GM18861 (cell line): ENCODE results near the gene LCP1.

ENCODE experiments used
- ATAC-seq: cut with Tn5 transposase; IDR thresholded peaks from one replicate; pipeline ENCODE4 v1.9.1; 2021; ENCODE audit not compliant: unreplicated experiment

Gene LCP1

DNA sequence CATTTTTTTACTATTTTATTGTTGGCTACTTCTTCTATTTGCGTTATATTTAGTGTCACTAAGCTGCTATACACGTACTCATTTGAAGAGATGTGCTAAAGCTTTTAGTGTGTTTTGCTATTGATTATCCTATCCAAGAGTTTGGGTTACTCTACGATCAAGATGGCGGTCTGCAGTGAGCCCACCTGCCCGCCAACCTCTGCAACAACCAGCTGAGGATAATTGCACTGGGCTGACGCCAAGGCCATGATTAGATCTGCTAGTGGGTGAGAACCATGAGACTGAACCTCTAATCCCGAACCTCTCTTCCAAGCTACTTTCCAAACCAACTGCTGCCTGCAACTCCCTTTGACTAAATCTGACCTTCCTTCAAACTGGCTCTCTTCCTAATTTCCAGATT is 78.9 kb downstream of the LCP1 start:
- ATAC-seq, result no peak

DNA sequence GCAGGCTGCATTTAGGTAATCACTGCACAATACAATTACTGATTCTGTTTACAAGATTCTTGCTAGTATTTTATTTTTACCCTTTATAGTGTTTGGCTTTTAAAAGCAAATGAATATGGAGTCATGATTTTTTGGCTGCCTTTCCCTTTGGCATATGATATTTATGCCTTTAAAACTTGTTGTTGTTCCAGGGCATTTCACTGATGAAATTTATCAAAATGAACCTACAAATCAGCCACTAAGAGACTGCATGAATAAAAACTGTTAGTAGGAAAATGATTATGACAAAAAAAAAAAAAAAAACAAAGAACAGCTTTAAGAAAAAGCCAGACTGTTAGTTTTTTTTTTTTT is 79.7 kb downstream of the LCP1 start:
- no peak for ATAC-seq

DNA sequence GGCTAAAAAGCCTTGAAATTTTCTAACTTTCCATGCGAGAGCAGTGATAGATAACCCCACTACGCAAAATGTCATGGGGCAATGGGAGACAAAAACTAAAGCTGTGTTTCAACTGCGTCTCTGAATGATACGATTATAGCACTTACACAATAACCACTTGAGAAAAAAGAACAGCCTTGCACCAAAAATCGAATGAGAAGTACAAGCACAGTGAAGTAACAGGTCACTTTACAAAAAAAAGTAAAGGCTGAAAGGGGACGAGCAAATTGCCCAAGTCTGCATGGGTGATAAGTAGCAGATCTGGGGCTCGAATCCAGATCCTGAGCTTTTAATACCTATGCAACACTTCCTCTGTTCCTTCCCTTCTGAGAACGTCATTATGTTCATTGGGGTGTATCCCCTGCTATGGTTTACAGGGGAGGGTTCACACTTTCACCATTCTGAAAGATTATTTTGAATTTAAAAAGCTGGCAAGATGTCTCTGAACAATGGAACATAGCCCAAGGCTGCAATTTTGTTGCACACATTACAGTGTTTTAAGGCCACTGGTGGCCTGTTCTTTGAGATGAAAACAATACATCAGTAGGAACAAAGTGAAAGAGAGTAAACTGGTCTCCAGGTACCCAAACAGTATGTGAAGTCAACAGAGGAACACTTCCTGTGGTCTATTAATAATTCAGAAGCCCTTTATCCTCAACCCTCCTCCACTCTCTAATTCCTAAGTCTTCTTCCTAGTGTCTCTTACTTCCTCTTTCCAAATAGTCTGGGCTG is 80.3 kb downstream of the LCP1 start:
- no peak for ATAC-seq

DNA sequence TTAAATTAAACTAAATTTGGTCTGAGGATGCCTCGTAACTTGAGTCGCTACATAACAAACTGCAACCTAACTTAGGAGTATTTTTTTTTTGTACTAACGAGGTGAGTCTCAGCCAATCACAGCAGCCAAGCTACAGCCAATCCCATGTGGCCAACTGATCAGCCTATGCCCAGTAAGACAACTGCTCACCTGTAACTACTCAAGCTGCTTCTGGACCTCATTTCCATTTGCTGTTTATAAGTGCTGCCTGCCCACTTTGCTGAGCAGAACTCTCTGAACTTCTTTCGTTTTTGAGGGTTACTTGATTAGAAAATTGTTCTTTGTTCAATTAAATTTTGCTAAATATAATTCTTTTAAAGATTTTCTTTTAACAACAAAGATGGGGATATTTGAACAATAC is 81.0 kb downstream of the LCP1 start:
- ATAC-seq, result no peak

DNA sequence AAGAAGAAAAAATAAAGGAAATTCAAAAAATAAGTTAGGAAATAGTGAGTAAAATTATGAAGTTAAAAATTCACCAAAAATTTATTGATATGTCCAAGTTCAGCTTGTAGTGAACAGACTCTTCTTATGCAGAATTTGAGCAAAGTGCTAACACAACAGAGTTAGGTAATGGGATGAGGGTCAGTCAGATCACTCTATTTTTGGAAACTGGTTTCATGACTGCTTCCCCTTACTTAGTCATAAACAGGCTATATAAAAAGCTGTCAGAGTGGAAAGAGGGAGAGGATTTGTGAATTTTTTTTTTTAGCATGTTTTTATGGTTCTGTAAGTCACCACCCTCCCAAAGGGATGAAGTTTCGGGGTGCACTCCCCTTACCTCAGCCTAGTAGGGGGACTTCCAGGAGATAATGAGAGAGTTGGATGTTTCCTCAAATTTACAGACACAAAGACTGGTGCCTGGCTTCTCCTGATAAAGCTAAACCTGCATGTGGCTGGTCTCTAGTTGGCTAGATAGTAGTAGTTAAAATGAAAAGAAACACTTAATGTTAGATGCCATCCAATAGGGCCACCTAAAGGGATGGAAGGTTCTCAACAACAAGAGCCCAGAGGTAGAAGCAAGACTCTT is 81.7 kb downstream of the LCP1 start:
- ATAC-seq, result no peak

DNA sequence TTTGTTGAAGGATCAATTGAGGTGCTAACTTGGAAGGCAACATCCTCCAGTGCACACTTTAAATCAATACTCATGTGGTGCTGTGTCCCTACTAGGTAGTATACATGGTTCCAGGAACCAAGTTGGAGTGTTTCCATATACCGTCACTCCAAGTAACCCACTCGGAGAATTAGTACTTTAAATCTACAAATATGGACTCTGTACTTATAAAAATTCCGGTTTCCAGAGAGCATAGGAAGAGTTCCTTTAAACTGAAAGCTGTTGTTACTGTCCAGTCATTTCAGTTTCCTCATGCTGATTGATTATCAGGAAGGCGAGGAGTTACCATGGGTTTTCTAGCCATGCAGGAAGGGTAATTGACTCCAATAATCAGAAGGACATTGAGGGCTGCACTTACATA is 84.3 kb downstream of the LCP1 start:
- no peak for ATAC-seq

DNA sequence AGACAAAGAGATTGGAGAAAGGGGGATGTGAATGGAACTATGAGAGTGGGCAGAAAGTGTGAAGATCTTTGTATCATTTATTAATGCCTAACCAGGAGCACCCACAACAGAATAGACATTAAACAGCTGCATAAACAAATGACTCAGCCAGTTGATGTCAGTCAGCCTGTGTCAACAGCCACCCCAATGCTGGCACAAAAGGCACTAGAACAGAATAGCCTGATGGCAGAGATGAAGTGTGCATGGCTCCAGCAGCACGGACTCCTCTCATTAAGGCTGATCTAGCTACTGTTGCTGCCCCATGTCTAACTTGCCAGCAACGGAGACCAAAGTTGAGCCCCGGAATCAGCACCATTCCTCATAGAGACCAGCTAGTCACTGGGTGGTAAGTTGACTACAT is 85.0 kb downstream of the LCP1 start:
- no peak for ATAC-seq

DNA sequence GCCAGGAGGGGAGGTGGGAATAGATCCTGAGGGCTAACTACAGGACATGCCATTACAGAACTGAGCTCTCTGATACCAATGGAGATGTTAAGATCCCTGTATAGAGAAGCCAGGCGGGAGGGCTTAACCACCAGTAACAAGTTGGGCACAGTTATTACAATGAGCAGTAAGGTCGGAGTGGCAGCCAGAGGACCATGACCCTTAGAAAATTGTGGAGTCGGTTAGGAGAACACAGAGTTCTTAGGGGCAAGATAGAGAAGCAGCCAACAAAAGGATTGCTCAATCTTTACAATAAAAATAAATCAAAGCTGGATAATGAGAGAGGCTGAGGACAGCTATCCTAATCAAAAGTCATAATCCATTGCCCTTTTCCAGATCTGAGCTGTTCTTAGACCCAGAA is 87.5 kb downstream of the LCP1 start:
- ATAC-seq, result no peak

DNA sequence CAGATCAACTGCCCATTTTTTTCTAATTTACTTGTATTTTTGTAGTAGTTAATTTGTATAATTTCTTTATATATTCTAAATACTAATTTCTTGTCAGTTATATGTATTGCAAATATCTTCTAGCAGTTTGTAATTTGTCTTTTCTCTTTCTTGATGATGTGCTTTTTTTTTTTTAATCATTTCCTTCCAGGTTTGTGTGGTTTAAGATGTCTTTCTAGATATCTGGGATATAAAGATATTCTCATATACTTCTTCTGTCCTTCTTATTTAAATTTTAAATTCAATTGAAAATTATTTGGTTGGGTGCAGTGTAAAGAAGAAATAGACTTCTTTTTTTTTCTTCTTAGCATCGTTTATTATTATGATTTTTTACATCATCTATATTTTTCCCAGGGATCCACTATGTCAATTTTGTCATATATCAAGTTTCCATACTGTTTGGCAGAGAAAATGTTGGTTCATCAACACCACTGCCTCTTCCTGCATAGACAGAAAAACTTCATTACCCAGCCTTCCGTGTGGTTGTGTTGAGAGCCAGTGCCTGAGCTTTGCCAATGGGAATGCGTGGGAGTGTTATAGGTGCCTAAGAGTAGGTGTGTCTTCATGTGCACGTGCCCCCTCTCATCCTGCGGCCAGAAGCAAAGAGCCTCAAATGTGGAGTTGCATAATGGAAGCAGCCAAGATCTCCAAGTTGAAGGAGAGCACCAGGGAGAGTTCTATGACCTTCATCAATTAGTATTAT is 93.0 kb downstream of the LCP1 start:
- ATAC-seq, result no peak

DNA sequence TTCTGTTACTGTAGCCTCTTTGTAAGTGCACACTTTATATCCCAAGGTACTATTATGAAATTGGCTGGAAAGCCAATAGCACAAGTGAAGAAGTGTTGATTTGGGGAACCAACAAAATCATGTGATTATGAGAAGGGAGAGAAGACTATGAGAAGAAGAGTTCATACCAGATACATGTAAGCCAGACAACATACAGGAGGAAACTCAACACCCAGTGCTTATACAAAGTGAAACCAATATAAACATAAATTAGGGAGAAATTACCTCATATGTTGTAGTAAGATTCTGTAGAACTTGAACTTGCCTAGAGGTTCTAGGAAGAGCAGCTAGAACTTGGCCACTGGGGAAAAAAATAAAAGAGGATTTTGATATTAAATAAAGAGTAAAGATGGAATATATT is 94.5 kb downstream of the LCP1 start:
- no peak for ATAC-seq

DNA sequence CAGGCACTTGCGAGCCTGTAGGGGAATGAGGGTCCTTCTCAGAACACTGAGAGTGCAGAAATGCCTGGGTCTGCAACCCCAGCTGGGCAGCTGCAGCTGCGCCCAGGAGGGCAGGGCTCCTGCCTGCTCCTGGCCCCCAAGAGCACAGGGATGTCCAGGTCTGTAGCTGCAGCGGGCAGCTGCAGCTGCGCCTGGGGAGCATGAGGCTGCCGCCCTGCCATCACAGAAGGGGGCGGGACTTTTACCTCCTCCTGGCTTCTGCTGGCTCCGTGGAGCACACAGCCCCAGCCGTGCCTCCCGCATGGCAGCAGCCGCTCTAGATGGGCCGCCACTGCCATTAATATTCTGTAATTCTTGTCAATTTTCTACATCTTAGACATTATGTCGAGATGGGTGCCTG is 95.0 kb downstream of the LCP1 start:
- no peak for ATAC-seq

DNA sequence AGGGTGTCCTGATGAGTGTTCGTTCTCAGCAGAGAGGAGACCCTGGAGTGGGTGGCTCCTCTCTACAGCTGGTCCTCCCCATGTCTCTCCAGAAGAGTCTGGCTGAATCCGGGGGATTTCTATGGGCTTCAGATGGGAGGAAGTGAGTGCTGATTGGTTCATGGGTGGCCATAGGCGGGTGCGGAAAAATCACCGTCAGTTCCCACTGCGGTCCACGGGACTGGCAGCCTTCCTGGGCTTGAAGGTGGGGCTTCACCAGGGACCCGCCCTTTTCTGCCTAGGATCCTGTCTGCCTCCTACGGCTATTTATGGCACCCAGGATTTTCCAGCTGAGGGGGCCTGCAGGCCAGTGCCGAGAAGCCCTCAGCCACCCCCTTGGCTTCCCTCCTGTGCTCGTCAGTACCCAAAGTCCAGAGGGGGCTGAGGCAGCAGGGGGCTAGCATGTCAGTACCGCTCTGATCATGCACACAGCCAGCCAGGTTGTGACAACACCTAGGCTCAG is 95.5 kb downstream of the LCP1 start:
- ATAC-seq, result no peak

DNA sequence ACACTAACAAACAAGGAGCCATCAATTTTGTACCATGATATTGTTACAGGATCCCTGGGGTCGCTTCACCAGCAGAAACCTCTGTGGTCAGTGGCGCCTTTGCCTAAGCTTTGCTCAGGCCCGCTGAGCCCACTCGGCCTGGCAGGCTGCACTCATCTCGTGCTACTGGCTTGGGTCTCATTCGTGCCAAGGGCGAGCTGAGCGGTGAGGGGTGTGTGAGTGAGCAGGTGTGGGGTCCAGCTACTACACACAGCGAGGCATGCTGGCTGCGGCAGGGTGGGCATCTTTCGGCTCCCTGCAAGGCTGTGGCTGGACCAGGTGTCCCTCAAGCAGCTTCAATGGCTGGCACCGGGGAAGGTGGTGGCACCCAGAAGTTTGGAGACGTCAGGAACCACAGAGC is 96.2 kb downstream of the LCP1 start:
- ATAC-seq, result no peak

DNA sequence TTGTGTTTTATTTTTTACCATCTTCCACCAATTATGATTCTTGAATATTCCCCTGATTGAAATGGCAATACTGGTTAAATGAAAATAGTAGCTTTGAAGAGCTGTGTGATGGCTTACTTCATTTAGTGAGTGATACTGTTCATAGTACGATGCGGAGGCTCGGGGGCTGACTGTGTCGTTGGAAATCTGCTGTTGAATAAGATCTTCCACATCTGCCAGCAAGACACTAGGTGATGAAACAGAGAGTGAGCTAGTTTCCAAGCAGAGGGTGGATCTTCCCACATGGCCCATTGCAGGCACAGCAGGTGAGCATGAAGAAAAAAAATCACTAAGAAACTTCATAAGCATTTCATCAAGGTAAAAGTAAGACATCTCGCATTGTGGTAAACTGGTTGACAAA is 99.7 kb downstream of the LCP1 start:
- ATAC-seq, result no peak

DNA sequence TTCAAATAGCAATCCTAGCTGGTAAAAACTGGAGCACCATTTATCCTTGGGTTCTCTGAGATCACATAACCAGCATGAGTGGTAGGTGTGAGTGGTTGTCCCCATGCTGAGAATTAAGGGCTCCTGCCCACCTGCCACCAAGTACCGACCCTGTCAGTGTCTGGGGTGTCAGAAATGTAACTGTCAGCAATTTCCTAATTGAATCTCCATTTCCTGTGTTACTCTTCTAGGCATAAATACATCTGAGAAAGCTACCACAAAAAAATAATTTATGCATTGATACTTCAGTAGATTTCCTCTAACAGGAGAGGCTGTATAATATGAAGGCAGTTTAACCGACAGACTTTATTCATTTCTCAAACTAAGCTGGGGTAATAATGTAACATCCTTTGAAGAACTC is 102.2 kb downstream of the LCP1 start:
- no peak for ATAC-seq

DNA sequence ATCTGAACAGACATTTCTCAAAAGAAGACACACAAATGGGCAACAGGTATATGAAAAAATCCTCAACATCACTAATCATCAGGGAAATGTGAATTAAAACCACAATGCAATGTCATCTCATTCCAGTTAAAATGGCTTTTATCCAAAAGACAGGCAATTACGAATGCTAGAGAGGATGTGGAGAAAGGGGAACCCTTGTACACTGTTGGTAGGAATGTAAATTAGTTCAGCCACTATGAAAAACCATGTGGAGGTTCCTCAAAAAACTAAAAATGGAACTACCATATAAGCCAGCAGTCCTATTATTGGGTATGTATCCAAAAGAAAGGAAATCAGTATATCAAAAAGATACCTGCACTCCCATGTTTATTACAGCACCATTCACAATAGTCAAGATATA is 104.7 kb downstream of the LCP1 start:
- ATAC-seq, result no peak

DNA sequence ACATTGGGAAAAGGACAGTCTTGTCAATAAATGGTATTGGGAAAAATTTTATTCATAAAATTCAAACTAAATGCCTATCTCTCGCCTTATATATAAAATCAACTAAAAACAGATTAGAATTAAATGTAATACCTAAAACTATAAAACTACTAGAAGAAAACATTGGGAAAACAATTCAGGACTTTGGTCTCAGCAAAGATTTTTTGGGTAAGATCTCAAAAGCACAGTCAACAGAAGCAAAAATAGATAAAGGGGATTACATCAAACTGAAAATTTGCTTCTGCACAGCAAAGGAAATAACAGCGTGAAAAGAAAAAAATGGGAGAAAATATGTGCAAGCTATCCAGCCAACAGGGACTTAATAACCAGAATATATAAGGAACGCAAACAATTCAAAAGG is 105.2 kb downstream of the LCP1 start:
- ATAC-seq, result no peak
